H1 (cell line): ENCODE data around the gene CACNA1C. TPM values are rescaled to one million over a fixed set of nuclear protein-coding genes. Genes with fewer than 3 reads are reported as not detected.

Experiments used
- CEBPB ChIP-seq: IDR thresholded peaks from 2 replicates; pipeline ENCODE4 v1.6.1; 2012; ENCODE audit warnings: low read depth, low read length
- CHD2 ChIP-seq: IDR thresholded peaks from 2 replicates; pipeline ENCODE4 v1.6.1; 2012; ENCODE audit warnings: low read length, improper control_type of control experiment
- CREB1 ChIP-seq: IDR thresholded peaks from 2 replicates; pipeline ENCODE4 v1.6.1; 2012; ENCODE audit warnings: inconsistent platforms
- GABPA ChIP-seq: IDR thresholded peaks from 2 replicates; pipeline ENCODE4 v1.6.1; 2011; ENCODE audit warnings: mild to moderate bottlenecking, low read length, moderate library complexity, borderline replicate concordance; ENCODE audit not compliant: insufficient read depth
- POU5F1 ChIP-seq: IDR thresholded peaks from 2 replicates; pipeline ENCODE4 v1.6.1; 2011; ENCODE audit warnings: low read depth, mild to moderate bottlenecking, low read length, moderate library complexity
- RBBP5 ChIP-seq: IDR thresholded peaks from 2 replicates; pipeline ENCODE4 v1.7.1; 2012; ENCODE audit warnings: low read depth, mild to moderate bottlenecking, inconsistent platforms, low read length, moderate library complexity, borderline replicate concordance
- SIN3A ChIP-seq, 2 experiments: IDR thresholded peaks in 1 of 2; conservative IDR thresholded peaks in 1 of 2; 2 replicates each; pipeline ENCODE4 v1.6.1; 2011 to 2012; ENCODE audit warnings: low read length in 2 of 2, improper control_type of control experiment in 1 of 2, low read depth in 1 of 2, mild to moderate bottlenecking in 1 of 2
- SP4 ChIP-seq: IDR thresholded peaks from 2 replicates; pipeline ENCODE4 v1.6.1; 2012; ENCODE audit warnings: low read length, inconsistent platforms
- polyA plus RNA-seq, 7 experiments: library from polyadenylated mRNA; depleted of rRNA in 3 of 7; stranded (reverse) in 5 of 7; unstranded in 2 of 7; fragments of >200 nt in 5 of 7; fragments of 200-250 nt in 2 of 7; gene quantifications; 1 replicate in 5 of 7; 2 replicates in 1 of 7; 4 replicates in 1 of 7; pipeline versions ENCODE4 v1.2.1 to v1.2.3, GENCODE V29; 2011 to 2013; ENCODE audit warnings: missing spikeins in 2 of 7, mixed read lengths in 2 of 7
- total RNA-seq: library from RNA; stranded (reverse); fragmentation: NEBNext Ultra II Directional; extraction: Animal tissue kit (Norgen Biotek cat#: 25700); gene quantifications from 2 replicates; pipeline ENCODE4 v1.2.1, GENCODE V29; 2021
- TF ChIP-seq, protein P1 (sequence below): fragments of 300-600 bp; sonication (generic); IDR thresholded peaks from 2 replicates; pipeline ENCODE4 v1.7.1; 2012; ENCODE audit warnings: low read length, moderate library complexity, mild to moderate bottlenecking, inconsistent platforms; ENCODE audit not compliant: insufficient replicate concordance

CACNA1C gene
- total and polyA plus RNA-seq, 2 of the 8 experiments (the other 6 are each of a cell fraction or from before 2014, with no cell fraction given): 1.3 TPM

DNA sequence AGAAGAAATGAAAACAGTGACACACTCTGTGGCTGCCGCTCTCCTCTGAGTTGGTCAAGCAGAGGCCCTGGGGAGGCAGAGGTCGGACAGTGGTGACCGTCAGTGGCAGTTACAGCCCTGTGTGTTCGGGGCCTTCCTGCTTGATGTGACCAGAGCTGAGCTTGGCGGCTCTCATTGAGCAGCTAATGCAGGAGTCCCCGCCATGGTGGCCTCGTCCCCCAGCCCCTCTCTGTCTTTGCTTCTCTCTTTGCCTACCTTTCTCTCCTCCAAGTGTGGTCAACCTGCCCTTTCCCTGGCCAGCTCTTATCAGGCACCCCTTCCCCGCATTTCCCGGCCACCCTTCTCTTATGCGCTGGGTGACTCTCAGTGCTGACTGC lies 362.8 kb downstream of the CACNA1C start (continued):
- TF ChIP-seq, protein P1, sequence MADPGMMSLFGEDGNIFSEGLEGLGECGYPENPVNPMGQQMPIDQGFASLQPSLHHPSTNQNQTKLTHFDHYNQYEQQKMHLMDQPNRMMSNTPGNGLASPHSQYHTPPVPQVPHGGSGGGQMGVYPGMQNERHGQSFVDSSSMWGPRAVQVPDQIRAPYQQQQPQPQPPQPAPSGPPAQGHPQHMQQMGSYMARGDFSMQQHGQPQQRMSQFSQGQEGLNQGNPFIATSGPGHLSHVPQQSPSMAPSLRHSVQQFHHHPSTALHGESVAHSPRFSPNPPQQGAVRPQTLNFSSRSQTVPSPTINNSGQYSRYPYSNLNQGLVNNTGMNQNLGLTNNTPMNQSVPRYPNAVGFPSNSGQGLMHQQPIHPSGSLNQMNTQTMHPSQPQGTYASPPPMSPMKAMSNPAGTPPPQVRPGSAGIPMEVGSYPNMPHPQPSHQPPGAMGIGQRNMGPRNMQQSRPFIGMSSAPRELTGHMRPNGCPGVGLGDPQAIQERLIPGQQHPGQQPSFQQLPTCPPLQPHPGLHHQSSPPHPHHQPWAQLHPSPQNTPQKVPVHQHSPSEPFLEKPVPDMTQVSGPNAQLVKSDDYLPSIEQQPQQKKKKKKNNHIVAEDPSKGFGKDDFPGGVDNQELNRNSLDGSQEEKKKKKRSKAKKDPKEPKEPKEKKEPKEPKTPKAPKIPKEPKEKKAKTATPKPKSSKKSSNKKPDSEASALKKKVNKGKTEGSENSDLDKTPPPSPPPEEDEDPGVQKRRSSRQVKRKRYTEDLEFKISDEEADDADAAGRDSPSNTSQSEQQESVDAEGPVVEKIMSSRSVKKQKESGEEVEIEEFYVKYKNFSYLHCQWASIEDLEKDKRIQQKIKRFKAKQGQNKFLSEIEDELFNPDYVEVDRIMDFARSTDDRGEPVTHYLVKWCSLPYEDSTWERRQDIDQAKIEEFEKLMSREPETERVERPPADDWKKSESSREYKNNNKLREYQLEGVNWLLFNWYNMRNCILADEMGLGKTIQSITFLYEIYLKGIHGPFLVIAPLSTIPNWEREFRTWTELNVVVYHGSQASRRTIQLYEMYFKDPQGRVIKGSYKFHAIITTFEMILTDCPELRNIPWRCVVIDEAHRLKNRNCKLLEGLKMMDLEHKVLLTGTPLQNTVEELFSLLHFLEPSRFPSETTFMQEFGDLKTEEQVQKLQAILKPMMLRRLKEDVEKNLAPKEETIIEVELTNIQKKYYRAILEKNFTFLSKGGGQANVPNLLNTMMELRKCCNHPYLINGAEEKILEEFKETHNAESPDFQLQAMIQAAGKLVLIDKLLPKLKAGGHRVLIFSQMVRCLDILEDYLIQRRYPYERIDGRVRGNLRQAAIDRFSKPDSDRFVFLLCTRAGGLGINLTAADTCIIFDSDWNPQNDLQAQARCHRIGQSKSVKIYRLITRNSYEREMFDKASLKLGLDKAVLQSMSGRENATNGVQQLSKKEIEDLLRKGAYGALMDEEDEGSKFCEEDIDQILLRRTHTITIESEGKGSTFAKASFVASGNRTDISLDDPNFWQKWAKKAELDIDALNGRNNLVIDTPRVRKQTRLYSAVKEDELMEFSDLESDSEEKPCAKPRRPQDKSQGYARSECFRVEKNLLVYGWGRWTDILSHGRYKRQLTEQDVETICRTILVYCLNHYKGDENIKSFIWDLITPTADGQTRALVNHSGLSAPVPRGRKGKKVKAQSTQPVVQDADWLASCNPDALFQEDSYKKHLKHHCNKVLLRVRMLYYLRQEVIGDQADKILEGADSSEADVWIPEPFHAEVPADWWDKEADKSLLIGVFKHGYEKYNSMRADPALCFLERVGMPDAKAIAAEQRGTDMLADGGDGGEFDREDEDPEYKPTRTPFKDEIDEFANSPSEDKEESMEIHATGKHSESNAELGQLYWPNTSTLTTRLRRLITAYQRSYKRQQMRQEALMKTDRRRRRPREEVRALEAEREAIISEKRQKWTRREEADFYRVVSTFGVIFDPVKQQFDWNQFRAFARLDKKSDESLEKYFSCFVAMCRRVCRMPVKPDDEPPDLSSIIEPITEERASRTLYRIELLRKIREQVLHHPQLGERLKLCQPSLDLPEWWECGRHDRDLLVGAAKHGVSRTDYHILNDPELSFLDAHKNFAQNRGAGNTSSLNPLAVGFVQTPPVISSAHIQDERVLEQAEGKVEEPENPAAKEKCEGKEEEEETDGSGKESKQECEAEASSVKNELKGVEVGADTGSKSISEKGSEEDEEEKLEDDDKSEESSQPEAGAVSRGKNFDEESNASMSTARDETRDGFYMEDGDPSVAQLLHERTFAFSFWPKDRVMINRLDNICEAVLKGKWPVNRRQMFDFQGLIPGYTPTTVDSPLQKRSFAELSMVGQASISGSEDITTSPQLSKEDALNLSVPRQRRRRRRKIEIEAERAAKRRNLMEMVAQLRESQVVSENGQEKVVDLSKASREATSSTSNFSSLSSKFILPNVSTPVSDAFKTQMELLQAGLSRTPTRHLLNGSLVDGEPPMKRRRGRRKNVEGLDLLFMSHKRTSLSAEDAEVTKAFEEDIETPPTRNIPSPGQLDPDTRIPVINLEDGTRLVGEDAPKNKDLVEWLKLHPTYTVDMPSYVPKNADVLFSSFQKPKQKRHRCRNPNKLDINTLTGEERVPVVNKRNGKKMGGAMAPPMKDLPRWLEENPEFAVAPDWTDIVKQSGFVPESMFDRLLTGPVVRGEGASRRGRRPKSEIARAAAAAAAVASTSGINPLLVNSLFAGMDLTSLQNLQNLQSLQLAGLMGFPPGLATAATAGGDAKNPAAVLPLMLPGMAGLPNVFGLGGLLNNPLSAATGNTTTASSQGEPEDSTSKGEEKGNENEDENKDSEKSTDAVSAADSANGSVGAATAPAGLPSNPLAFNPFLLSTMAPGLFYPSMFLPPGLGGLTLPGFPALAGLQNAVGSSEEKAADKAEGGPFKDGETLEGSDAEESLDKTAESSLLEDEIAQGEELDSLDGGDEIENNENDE: no peak
- TF ChIP-seq CREB1 (no peak), SP4 (no peak), GABPA (no peak), CEBPB (no peak), RBBP5 (no peak), POU5F1 (no peak), CHD2 (no peak), SIN3A (conservative IDR thresholded peaks at IDR 0.05 in 1 of 2, IDR thresholded peaks at IDR 0.05 in 1 of 2; ENCODE audit: low read depth in 1 of 2, low read length in 2 of 2) (no peak)
